ENCODE results near the gene ZNF568.
A peak's percentile ranks its signal among the peaks of the same experiment; 100 is the strongest.

ZNF568 gene

GRCh38 chr19:36915992-36916830, at the start of gene ZNF568, which contains the start of gene ZNF829:
TSS of gene ZNF568 (plus strand) at chr19:36916332. CDS start at chr19:36922771, 6,439 bp downstream.
TSS of gene ZNF829 (minus strand) at chr19:36916291. CDS start at chr19:36915167, 1,124 bp downstream.
- DNase-seq = peak; percentile 80 to 90

- DNase-seq = no peak
These were observed 38.9 kb upstream of the ZNF568 start for GRCh38 chr19:36876993-36877938.

- no peak for DNase-seq
These were observed 24.3 kb upstream of the ZNF568 start for GRCh38 chr19:36891768-36892357.

- no peak for DNase-seq
These were observed 21.2 kb upstream of the ZNF568 start for GRCh38 chr19:36894849-36895383.

- DNase-seq = no peak
These were observed 17.7 kb upstream of the ZNF568 start for GRCh38 chr19:36898422-36898821.

GRCh38 chr19:36916991-36917390, 859 bp downstream of the ZNF568 start:
- peak; percentile 2 to 17 for DNase-seq

- DNase-seq = no peak
These were observed 2.0 kb downstream of the ZNF568 start for GRCh38 chr19:36918090-36918489.

- DNase-seq = no peak
These were observed 15.6 kb downstream of the ZNF568 start for GRCh38 chr19:36931684-36932083.

GRCh38 chr19:36939153-36939552, 23.0 kb downstream of the ZNF568 start:
- DNase-seq = peak; percentile 3 to 7

GRCh38 chr19:36950335-36951119, 34.4 kb downstream of the ZNF568 start:
- DNase-seq = no peak

GRCh38 chr19:36962346-36962745, 46.2 kb downstream of the ZNF568 start:
- DNase-seq = no peak

GRCh38 chr19:36963280-36963679, 47.1 kb downstream of the ZNF568 start:
- peak; percentile 82 to 96 for DNase-seq

GRCh38 chr19:36972571-36972970, 56.4 kb downstream of the ZNF568 start:
- no peak for DNase-seq

GRCh38 chr19:36973021-36973843, 57.1 kb downstream of the ZNF568 start:
- DNase-seq = no peak

- DNase-seq = no peak
These were observed 57.7 kb downstream of the ZNF568 start for GRCh38 chr19:36973844-36974195.

GRCh38 chr19:36986131-36986530, 70.0 kb downstream of the ZNF568 start:
- DNase-seq = no peak

GRCh38 chr19:36986601-36987000, 70.5 kb downstream of the ZNF568 start:
- DNase-seq = peak; percentile 50 to 88

GRCh38 chr19:36987091-36987490, 71.0 kb downstream of the ZNF568 start:
- DNase-seq = peak in 1 of 2 experiments; percentile 68

GRCh38 chr19:36997152-36997842, 81.2 kb downstream of the ZNF568 start:
- no peak for DNase-seq

- no peak for DNase-seq
These were observed 81.7 kb downstream of the ZNF568 start for GRCh38 chr19:36997843-36998235.

All from NCI-H2081 (cell line).